Measurements from ENCODE around the gene GALP. TPM values are rescaled to one million over a fixed set of nuclear protein-coding genes. Genes with fewer than 3 reads are reported as not detected.

Gene GALP
- total RNA-seq, 3 donors from 2014 or later (not counting 1 experiment from before 2014, with no cell fraction given) = not detected

GRCh38 chr19:56137405-56137804, 38.4 kb upstream of the GALP start:
- no peak overlapping the region for H3K27ac Mint-ChIP-seq
- WGBS (ENCODE audit: insufficient coverage) = 83% methylated on average over 6 of the region's 6 CpGs
- H3K4me3 Mint-ChIP-seq = peak overlapping the region; percentile 22
- Histone ChIP-seq H3K27ac (ENCODE audit: low read length) (no peak overlapping the region), H3K4me3 (ENCODE audit: low read length) (no peak overlapping the region), H3K27me3 (ENCODE audit: control insufficient read depth, insufficient read depth, low read length) (no peaks in the 10 kb centered on the region), H3K36me3 (ENCODE audit: control insufficient read depth, insufficient read depth, low read length) (no peaks in the 10 kb centered on the region), H3K4me1 (ENCODE audit: control insufficient read depth, insufficient read depth, low read length) (peaks cover 21% of the 10 kb centered on the region), H3K9me3 (ENCODE audit: control insufficient read depth, insufficient read depth, low read length) (no peaks in the 10 kb centered on the region)
- peaks cover 22 to 24% of the 10 kb centered on the region in 2 donors for H3K4me1 Mint-ChIP-seq
- TF ChIP-seq CTCF (IDR thresholded peaks at IDR 0.05) = no peak
- no peaks in the 10 kb centered on the region for H3K36me3 Mint-ChIP-seq
- no peaks in the 10 kb centered on the region for H3K27me3 Mint-ChIP-seq (ENCODE audit: low read depth in 2 of 2)
- DNase-seq (no peak), ATAC-seq (no peak)
- H3K9me3 Mint-ChIP-seq = no peaks in the 10 kb centered on the region
- intact Hi-C loops (cut with micrococcal nuclease) = no loop called here

GRCh38 chr19:56138069-56138468, 37.7 kb upstream of the GALP start:
- TF ChIP-seq CTCF (IDR thresholded peaks at IDR 0.05) = no peak
- WGBS (ENCODE audit: insufficient coverage) = 97% methylated on average over 2 of the region's 3 CpGs
- no peaks in the 10 kb centered on the region for H3K36me3 Mint-ChIP-seq
- H3K27me3 ChIP-seq (ENCODE audit: control insufficient read depth, insufficient read depth, low read length) = no peaks in the 10 kb centered on the region
- H3K4me1 Mint-ChIP-seq = peaks cover 22 to 24% of the 10 kb centered on the region in 2 donors
- H3K27ac Mint-ChIP-seq = no peak overlapping the region
- ATAC-seq (no peak), DNase-seq (no peak)
- H3K27ac ChIP-seq (ENCODE audit: low read length) = no peak overlapping the region
- peak overlapping the region; percentile 75 for H3K4me3 Mint-ChIP-seq
- H3K27me3 Mint-ChIP-seq (ENCODE audit: low read depth in 2 of 2) = no peaks in the 10 kb centered on the region
- H3K9me3 ChIP-seq (ENCODE audit: control insufficient read depth, insufficient read depth, low read length) = no peaks in the 10 kb centered on the region
- no peak overlapping the region for H3K4me3 ChIP-seq (ENCODE audit: low read length)
- no peaks in the 10 kb centered on the region for H3K9me3 Mint-ChIP-seq
- no peaks in the 10 kb centered on the region for H3K36me3 ChIP-seq (ENCODE audit: control insufficient read depth, insufficient read depth, low read length)
- H3K4me1 ChIP-seq (ENCODE audit: control insufficient read depth, insufficient read depth, low read length) = peaks cover 21% of the 10 kb centered on the region
- intact Hi-C loops (cut with micrococcal nuclease) = no loop called here

GRCh38 chr19:56139847-56140582, 35.8 kb upstream of the GALP start:
- Mint-ChIP-seq H3K27me3 (ENCODE audit: low read depth in 2 of 2) (no peaks in the 10 kb centered on the region), H3K4me1 (peaks cover 27 to 40% of the 10 kb centered on the region in 2 donors), H3K27ac (peak overlapping the region; percentile 95), H3K36me3 (no peaks in the 10 kb centered on the region), H3K9me3 (no peaks in the 10 kb centered on the region), H3K4me3 (peak overlapping the region; percentile 99)
- Histone ChIP-seq H3K4me1 (ENCODE audit: control insufficient read depth, insufficient read depth, low read length) (peaks cover 15% of the 10 kb centered on the region), H3K27ac (ENCODE audit: low read length) (peak overlapping the region; percentile 66), H3K9me3 (ENCODE audit: control insufficient read depth, insufficient read depth, low read length) (no peaks in the 10 kb centered on the region), H3K36me3 (ENCODE audit: control insufficient read depth, insufficient read depth, low read length) (no peaks in the 10 kb centered on the region), H3K4me3 (ENCODE audit: low read length) (peak overlapping the region; percentile 49), H3K27me3 (ENCODE audit: control insufficient read depth, insufficient read depth, low read length) (no peaks in the 10 kb centered on the region)
- intact Hi-C loops (cut with micrococcal nuclease) = loop anchor here (1.0 to 2.0 kb wide), 2 partner anchors 19 to 29 kb away; partner anchors contain the start of gene ZNF787
- no peak for TF ChIP-seq CTCF (IDR thresholded peaks at IDR 0.05)
- no peak for ATAC-seq
- WGBS (ENCODE audit: insufficient coverage) = 44% methylated on average over 22 of the region's 22 CpGs
- peak in 1 of 2 donors; percentile 34 for DNase-seq

All from natural killer cell (primary cell).